ENCODE measurements around the gene LENG1.
"Not testable (repeated sequence)": the region's sequence is repeated elsewhere in the genome, so short reads cannot be mapped to it uniquely, and the experiment has no call there.

The LENG1 gene

DNA sequence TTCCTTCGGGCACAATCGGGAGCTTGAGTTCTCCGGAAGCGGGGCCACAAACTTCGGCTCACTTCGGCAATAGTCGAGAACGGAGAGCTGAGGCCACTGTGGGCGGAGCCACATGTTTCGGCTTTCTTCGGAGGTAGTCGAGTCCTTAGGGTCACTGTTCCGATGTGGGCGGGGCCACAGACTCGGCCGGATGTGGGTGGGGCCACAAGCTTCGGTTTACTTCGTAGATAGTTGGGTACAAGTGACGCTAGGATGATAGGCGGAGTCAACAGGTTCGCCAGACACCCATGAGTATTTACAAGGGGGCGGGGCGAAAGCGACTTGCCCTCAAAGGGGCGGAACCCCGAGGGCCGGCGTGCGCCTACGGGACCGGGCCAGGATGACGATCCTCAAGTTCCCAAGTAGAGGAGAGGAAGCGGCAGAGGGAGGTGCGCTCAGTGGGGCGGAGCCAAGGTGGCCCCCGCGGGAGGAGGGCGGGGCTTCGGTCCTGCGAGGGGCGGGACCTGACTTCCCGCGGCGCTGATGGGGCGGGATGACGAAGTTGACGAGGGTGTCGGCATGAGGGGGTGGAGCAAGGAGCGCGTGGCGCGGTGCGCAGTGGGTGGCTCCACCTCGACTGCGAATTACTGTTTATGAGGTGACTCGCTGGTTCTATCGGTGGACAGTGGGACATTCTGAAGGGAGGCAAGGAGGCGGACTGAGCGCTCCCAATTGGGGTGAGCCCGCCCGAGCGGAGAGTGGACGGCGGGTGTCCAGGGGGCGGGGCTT, 30.4 kb upstream of the LENG1 start:
- DNase-seq (ENCODE audit: low read depth): peak; percentile 100

DNA sequence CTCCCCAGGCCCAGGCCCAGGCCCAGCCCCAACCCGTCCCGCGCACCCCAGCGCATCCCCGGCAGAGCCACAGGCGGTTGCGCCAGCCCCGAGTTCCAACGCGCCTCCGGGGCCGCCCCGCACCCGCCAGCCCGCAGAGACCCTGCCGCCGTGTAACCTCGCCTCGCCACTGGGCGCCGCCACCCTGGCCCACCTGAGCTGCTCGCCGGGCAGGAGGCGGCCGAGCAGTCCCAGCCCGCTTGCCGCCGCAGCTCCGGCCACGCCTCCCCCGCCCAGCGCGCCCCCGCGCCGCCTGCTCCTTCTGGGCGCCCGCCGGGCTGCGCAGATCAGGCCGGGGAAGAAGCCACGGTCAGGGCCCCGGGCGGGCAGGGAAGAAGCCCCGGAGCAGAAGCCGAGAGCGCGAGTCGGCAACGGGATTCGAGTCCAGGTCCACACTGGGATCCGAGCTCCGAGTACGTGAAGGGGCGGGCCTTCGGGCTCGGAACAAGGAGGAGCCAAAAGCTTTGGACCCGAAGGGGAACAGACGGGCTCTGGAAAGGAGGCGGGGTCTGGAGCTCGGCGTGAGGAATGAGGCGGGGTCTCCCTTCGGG, 29.7 kb upstream of the LENG1 start, which contains the start of gene MBOAT7:
TSS of gene MBOAT7 (minus strand) at position 436 of the 590 bp plus-strand sequence. CDS start 1,072 bp downstream, outside the sequence.
- no peak for DNase-seq (ENCODE audit: low read depth)

DNA sequence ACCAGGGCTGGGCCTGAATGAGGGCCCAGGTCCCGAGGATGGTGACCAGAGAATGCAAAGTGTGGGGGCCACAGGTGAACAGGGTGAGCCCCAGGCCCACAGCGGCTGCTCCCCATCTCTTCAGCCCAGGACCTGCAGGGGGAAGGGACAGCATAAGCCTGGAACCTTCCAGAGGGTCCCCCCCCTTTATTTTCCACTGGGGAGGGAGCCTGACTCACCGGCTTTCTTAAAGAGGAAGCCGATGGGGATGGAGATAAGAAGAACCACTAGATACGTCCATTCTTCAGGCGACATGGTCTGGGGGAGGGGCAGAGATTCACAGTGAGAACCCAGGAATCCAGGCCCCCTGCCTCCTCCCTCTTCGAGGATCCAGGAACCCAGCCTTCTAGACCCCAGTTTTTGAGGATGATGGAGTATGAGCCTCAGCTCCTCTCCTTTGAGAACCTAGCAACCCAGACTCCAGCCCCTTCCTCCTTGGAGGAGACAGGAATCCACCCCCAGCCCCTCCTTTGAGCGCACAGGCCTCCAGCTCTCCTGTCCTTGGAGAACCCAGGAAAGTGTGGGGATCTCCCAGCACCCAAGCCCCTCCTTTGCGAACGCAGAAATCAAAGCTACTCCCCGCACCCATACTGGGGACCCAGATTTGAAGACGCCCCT, 28.8 kb upstream of the LENG1 start:
- DNase-seq (ENCODE audit: low read depth): peak; percentile 88

DNA sequence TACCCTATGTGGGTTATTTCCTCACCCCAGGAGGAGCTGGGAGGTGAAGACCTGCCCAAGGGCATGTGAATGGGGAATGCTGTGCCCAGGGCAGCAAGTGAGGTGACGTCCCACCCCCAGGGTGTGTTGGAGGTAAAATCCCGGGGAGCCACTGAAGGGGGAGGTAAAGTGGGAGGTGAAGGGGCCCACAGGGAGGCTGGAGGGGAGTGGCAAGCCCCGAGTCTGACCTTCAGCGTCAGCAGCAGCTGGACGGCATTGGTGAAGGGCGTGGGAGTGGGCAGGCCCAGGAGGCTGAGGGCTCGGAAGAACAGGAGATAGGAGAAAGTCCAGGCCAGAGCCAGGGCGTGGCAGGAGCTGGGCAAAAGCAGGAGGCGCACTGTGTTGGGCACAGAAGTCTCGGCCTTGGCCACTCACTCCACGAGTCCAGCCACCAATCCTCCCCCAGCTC, 27.4 kb upstream of the LENG1 start:
- no peak for DNase-seq (ENCODE audit: low read depth)

DNA sequence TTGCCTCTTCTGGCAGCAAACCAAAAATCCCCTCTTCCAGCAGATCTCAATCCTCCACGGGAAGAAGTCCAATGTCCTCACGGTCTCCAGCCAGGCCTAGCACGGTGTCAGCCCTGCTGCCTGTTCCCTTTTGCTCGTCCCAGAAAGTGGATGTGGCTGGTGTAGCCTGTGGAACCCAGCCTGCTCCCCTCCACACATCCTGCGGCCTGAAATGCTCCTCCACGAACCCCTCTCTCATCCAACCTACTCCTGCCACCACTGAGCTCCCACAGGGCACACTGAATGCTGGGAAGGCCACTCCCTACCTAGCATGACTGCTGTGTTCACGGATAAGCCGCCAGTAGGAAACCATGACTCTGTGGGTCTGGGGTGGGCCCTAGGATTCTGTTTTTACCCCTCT, 26.8 kb upstream of the LENG1 start:
- no peak for DNase-seq (ENCODE audit: low read depth)

DNA sequence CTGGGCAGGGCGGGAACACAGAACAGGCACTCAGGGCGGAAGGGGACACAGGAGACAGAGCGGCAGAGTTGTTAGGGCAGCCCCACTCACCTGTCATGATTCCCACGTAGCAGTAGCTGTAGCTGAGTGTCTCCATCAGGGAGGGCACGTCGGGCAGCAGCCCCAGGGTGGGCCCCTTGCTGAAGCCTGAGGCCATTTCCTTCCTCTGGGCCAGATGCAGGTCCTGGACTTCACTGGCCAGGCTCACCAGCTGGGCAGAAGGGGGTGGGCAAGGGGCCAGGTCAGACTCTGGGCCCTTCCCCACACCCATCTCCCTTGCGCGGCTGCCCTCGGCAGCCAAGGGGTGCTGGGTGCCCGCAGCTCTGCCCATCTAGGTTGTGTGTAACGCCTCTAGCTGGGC, 23.9 kb upstream of the LENG1 start:
- DNase-seq (ENCODE audit: low read depth): no peak

DNA sequence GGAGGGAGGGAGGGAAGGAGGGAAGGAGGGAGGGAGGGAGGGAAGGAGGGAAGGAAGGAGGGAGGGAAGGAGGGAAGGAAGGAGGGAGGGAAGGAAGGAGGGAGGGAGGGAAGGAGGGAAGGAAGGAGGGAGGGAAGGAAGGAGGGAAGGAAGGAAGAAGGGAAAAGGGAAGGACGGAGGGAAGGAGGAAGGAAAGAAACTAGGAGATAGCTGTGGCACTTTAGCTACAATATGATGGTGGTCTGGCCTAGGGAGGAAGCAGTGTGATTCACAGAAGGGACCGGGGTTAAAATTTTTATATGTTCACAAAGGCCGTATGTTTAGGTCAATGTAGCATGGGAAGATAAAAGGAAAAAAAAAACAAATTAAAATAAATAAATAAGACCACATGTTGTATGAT, 22.4 kb upstream of the LENG1 start:
- not testable (repeated sequence) for DNase-seq (ENCODE audit: low read depth)

DNA sequence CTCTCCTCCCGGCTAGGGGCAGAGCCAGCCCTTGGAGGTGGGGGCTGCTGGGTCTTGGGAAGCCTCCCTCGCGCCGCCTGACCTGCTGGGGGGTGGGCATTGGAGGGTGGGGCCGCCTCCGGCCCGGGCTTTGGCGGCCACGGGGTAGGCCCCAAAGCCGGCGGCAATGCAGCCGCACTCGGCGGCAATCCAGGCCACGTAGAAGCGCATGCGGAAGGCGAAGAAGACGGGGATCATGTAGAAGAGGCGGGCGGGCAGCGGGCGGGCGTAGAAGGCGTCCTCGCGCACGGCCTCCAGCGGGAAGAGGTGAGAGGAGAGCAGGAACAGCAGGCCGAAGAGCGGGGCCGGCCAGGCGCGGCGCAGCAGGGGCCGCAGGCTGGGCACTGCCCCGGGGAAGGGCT, 21.2 kb upstream of the LENG1 start:
- no peak for DNase-seq (ENCODE audit: low read depth)

DNA sequence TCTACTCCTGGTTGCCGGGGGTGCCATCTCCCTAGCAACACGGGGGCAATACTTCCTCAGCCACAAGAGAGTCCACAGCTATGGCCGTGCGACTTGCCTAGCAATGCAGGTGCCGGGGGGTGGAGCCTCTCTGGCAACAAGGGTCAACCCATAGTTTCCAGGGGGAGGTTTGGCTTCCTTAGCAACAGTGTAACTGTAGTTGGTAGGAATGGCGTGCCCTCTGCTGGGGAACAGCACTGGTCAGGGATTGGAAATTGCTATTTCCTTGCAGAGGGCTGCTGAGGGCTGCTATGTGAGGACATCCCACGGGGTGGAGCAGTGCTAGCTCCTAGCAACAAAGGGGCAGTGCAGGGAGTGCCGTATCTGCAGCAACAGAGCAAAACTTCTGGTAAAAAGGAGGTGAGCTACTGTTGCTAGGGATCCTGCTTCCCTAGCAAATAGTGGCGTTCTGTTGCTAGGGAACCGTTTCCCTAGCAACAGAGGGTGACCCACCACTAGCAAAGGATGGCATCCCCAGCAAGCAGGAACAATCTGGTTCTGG, 20.5 kb upstream of the LENG1 start:
- peak; percentile 71 for DNase-seq (ENCODE audit: low read depth)

DNA sequence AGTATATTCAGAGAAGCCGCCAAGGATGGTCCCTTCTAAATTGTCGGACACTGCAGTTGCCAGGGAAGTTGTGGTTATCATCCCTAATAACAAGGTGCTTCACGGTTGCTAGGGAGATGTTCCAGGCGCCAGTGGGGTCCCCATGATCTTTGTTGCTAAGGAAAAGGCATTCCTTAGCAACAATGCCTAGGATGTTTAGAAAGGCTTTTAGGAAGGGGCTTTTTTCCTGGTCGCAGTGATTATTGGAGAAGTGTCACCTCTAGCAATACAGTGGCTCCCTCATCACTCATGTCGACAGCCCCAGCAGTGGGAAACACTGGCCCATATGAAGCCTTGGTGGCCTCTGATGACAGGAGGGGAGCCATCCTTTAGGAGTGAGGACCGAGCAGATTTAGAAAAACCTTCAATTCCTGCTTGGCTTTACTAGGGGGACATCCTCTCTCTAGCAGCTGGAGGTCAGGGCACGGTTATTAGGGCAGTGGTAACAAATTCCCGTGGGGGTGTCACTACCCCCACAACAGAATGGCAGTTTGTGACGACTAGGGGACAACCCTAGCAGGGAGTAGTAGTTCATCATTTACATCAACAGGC, 19.8 kb upstream of the LENG1 start:
- DNase-seq (ENCODE audit: low read depth): no peak

DNA sequence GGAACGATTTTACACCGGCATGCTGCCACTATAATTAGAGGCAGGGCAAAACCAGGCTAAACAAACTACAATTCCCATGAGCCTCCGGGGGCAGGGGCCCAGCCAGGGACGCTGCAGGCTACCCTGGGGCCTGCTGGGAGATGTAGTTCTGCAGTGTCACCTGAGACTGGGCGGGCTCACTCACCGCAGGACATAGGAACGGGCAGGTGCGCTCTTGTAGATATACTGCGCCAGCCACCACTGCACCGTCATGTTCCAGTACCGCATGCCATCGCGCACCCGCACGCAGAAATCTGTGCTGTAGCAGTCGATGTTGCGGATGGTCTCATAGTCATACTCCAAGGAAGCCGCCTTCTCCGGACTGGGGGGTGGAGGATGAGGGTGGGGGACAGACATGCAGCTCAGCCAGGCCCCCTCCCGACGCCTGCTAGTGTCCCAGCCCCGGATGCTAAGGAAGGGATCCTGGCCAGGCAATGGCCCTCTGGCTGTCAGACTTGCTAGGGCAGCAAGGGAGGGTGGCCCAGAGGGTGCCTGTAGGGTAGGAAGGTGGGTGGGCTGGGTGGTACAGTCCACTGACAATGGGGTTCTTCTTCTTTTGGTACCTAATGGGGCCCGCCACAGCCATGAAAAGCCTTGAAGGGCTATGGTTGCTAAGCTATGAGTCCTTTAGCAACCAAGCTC, 19.2 kb upstream of the LENG1 start:
- DNase-seq (ENCODE audit: low read depth): no peak

DNA sequence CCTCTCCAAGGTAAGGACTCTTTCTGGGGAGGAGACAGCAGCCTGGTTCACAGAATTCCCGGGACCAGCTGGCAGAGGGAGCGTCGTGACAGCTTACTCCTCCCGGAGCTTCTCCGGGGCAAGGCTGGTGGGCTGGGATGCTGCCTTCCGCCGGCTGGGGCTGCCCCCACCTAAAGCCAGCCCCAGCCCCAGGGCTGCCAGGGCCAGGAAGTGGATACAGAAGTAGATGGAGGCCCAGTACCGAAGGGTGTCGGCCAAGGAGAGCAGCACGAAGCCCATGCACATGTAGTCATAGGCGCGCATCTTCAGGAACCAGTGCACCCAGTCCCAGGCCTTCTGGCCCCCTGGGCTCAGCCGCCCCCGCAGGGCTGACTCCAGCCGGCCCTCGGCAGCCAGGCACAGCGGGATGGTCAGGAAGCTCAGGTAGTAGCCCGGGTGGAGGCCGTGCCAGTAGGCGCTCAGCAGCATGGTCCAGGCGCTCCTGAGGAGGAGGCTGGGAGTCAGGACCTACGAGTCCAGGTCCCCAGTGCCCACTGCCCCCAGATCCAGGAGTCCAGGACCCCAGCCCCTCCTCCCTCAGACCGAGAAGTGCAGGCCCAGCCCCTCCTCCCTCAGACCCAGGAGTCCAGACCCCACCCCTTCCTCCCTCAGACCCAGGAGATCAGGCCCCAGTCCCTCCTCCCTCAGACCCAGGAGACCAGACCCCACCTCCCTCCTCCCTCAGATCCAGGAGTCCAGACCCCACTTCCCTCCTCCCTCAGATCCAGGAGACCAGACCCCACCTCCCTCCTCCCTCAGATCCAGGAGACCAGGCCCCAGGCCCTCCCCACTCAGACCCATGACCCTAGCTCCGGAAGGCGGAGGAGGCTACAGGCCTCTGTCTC, 14.7 kb upstream of the LENG1 start:
- no peak for DNase-seq (ENCODE audit: low read depth)

DNA sequence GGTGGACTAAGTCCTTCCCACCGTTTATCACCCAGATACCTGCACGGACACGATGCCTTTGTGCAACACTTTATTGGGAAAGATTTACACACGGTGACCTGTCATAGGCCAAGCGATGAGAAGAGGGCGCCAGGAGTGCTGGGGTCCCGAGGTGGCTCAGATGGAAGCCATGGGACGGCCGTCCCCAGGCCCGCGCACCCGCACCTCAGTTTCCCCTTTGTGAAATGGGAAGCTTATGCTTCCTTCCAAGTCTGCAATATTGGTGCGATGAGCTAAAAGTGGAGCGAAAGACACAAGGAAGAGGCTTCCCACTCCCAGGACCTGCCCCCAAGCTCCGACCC, 13.8 kb upstream of the LENG1 start:
- DNase-seq (ENCODE audit: low read depth): no peak

DNA sequence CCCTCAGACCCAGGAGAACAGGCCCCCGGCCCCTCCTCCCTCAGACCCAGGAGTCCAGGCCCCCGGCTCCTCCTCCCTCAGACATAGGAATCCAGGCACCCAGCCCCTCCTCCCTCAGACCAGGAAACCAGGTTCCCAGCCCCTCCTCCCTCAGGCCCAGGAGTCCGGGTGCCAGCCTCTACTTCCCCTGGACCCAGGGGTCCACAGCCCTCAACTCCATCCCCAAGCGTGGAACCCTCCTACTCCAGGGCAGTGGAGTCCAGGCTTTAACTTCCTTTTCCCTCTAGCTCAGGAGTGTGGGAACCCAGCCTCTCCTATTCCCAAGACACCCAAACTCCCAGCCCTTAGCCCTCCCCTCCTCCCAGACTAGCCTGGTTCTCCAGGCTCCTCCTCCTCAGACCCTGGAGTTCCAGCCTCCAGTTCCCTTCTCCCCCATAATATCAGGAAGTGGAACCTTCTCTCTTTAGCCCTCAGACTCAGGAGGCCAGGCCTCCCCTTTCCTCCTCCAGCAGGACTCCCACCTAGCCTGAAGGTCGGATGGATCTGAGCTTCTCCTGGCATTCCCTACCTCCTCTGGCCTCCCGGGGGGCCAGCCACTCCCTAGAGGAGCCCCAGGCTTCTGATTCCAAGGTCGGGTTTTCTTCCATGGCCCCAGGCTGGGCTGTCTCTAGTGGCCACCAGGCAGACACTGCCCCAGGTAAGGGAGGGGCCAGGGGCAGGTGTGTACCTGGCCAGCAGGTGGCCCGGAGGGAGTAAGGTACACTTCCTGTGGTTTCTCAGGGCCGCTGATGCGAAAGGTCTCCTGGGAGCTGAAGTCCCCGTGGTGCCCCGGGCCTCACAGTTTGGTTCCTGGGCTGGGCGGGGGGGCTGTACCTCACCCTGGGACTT, 13.2 kb upstream of the LENG1 start, which contains the start of gene TMC4:
TSS of gene TMC4 (minus strand) at position 690 of the 888 bp plus-strand sequence. CDS start at position 647, 43 bp downstream.
- no peak for DNase-seq (ENCODE audit: low read depth)

DNA sequence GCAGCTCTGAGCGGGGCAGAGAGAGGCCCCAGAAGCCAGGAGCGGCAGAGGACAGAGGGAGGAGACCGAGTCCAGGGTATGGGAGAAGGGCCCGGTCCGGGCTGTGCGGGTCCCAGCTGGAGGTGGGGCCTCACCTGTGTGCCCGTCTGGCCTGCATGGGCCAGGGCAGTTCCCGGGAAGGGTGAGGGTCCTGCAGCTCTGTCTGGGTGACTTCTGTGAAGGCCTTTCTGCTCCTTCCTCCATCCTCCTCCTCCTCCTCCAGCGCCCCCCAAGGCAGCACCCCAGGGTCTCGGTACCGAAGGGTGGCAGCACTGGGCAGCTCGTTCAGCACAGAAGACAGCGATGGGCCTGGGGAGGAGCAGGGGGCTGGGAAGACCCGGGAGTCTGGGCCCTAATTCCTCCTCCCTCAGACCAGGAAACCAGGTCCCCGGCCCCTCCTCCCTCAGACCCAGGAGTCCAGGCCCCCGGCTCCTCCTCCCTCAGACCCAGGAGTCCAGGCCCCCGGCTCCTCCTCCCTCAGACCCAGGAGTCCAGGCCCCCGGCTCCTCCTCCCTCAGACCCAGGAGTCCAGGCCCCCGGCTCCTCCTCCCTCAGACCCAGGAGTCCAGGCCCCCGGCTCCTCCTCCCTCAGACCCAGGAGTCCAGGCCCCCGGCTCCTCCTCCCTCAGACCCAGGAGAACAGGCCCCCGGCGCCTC, 12.4 kb upstream of the LENG1 start:
- DNase-seq (ENCODE audit: low read depth): not testable (repeated sequence)

DNA sequence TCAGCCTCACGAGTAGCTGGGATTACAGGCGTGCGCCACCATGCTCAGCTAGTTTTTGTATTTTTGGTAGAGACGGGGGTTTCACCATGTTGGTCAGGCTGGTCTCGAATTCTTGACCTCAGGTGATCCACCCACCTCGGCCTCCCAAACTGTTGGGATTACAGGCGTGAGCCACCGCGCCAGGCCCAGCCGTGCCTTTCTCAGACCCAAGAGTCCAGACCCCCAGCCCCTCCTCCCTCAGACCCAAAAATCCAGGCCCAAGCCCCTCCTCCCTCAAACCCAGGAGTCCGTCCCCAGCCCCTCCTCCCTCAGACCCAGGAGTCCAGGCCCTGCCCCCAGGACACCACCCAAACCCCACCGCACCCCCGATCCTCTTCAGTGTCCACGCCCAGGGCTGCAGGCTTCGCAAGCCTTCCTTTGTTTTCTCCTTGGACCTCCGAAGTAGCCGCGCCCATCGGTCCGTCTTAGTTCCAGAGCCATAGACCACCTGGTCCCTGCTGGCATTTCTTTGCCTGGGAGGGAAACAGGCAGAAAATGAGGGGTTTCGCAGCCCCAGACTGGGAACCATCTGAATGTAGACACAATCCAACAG, 9.7 kb upstream of the LENG1 start:
- DNase-seq (ENCODE audit: low read depth): no peak

DNA sequence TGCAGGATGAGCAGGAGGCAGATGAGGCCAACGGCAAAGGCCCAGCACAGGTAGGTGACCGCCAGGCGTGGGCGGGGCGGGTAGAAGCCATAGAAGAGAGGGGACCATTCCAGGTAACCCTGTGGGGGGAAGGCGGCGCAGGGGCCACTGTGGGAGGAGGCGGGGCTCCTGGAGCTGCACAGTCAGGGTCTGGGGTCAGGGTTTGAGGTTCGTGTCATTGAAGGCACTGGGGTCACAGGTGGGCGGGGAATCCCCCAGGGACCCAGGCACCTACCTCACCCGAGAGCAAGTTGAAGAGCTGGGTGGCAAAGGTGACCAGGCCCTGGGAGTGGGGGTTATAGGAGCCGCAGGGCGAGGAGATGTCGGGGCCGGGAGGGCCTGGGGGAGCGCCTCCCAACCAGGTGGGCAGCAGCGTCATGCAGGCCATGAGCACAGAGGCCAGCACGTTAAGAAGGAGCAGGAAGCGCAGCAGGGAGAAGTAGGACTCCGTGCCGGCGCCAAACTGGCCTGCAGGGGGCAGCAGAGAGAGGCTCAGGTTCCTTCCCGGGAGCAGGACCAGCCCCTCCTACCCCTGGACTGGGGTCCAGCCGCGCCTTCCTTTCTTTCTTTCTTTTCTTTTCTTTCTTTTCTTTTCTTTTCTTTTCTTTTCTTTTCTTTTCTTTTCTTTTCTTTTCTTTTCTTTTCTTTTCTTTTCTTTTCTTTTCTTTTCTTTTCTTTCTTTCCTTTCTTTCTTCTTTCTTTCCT, 8.8 kb upstream of the LENG1 start:
- DNase-seq (ENCODE audit: low read depth): peak; percentile 70

DNA sequence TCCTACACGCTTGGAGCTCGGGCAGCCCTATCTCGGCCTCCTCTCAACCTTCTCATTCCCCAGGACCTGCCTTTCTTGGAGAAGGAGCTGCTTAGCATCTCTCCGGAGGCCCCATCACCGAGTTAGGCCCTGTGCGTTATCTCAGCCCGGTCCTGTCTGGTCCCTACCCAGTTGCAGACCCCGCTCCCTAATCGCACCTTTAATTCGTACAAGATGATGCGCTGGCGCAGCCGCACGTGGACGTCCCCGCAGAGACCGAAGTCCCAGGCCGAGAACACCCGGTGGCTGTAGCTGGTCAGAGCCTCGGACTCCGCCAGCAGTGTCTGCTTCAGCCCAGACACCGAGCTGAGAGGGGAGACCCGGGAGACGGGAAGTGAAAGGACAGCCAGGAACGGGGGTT, 5.7 kb upstream of the LENG1 start:
- no peak for DNase-seq (ENCODE audit: low read depth)

Measured in iris pigment epithelial cell (primary cell).